ENCODE data around the gene POTEM.
"Not testable (repeated sequence)": the region's sequence is repeated elsewhere in the genome, so short reads cannot be mapped to it uniquely, and the experiment has no call there.

POTEM gene

GRCh38 chr14:18967134-18967533 lies at the start of gene POTEM:
Gene POTEM (plus strand): TSS chr14:18967434. CDS start chr14:18967486, 52 bp downstream.
- not testable (repeated sequence) for DNase-seq (ENCODE audit: low read depth, low spot score)

DNA sequence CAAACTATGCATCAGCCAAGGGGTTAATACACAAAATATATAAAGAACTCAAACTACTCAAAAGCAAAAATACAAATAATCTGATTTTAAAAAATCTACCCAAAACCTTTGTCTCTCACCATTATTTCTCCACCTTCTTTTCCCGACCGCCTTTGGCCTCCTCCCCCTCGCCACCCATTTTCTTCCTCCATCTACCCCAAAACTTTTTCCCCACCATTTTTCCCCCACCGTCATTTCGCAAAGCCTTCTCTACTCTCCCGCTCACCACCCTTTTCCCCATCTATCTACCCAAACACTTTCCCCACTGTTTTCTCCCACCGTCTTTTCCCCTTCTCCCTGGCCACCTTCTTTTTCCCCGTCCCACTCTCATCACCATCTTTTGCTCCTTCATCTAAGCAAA lies 48.9 kb upstream of the POTEM start:
- DNase-seq (ENCODE audit: low read depth, low spot score), result not testable (repeated sequence)

DNA sequence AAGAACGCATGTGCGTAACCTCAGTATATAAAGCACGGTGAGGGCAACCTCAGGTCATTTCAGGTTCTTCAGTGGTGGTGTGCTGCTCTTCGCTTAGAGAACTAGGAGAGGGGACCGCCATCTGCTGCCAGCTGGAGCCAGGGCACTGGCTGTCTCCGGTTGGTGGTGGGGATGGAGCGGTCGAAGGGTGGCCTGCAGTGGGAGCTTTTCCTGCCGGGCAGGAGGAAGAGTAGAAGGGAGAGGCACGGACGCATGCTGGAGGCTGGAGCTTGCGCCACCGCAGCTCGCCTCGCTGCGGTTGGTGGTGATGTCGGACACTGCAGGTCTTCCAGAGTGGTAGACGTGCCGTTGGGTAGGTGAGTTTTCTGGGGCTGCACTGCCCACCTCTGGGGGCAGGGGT lies 47.2 kb upstream of the POTEM start:
- not testable (repeated sequence) for DNase-seq (ENCODE audit: low read depth, low spot score)

DNA sequence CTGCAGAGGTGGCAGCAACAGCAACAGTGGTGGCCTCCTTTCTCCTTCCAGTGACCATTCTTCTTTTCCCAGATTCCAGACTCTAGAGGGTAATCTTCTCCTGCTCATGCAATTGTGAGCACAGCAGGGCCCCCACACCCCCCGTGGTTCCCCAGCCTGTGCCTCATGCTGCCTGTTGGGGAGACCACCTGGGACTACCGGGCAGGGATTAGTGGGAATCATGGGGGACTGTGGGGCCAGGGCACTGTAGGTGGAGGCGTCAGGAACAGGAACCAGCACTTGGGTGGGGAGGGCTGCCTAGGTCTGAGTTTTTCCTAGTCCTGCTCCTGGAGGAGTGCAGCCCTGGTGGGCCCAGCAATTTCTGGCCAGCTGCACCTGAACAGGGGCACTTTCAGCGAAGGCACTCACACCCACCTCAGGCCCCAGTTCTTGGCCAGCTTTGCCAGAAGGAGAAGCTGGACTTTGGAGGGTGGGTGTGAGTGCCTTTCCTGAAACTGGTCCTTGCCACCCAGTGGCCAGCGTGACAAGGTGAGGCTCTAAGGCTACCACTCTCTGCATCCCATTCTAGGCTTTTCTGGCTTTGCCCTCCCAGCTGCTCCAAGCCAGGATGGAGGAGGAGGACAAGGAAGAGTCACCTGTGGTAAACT lies 46.1 kb upstream of the POTEM start:
- DNase-seq (ENCODE audit: low read depth, low spot score), result not testable (repeated sequence)

DNA sequence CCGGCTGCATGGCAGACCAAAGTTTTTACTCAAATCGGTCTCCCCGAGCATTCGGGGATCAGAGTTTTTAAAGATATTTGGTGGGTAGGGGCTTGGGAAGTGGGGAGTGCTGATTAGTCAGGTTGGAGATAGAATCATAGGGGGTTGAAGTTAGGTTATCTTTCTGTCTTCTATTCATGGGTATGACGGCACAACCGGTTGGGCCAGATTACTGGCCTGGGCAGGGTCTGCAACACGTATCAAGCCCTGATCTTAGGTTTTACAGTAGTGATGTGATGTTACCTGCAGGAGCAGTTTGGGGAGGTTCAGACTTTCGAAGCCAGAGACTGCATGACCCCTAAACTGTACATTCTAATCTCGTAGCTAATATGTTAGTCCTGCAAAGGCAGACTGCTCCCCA lies 30.4 kb upstream of the POTEM start:
- not testable (repeated sequence) for DNase-seq (ENCODE audit: low read depth, low spot score)

GRCh38 chr14:18938733-18939132 lies 28.5 kb upstream of the POTEM start:
- not testable (repeated sequence) for DNase-seq (ENCODE audit: low read depth, low spot score)

DNA sequence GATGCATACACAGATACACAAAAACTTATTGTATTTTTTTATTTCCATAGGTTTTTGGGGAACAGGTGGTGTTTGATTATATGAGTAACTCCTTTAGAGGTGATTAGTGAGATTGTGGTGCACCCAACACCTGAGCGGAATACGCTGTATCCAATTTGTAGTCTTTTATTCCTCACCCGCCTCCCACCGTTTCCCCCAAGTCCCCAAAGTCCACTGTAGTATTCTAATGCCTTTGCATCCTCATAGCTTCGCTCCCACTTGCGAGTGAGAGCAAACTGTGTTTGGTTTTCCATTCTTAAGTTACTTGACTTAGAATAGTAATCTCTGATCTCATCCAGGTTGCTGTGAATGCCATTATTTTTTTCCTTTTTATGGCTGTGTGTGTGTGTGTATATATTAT lies 17.3 kb upstream of the POTEM start:
- not testable (repeated sequence) for DNase-seq (ENCODE audit: low read depth, low spot score)

GRCh38 chr14:18953085-18953484 lies 14.1 kb upstream of the POTEM start:
- not testable (repeated sequence) for DNase-seq (ENCODE audit: low read depth, low spot score)

DNA sequence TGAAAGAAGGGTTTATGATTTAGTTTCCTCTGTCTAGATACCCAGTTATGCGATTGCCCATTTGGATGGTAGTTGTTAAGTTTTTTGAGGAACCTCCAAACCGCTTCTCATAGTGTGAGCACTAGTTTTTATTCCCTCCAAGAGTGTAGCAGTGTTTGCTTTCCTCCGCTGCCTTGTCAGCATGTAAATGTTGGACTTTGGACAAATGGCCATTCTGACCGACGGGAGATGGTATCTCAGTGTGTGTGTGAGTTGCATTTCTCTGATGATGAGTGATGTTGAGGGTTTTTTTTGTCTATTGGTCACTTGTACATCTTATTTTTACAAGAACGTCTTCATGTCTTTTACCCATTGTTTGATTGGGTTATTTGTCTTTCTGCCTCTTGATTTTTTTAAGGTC lies 11.4 kb upstream of the POTEM start:
- not testable (repeated sequence) for DNase-seq (ENCODE audit: low read depth, low spot score)

DNA sequence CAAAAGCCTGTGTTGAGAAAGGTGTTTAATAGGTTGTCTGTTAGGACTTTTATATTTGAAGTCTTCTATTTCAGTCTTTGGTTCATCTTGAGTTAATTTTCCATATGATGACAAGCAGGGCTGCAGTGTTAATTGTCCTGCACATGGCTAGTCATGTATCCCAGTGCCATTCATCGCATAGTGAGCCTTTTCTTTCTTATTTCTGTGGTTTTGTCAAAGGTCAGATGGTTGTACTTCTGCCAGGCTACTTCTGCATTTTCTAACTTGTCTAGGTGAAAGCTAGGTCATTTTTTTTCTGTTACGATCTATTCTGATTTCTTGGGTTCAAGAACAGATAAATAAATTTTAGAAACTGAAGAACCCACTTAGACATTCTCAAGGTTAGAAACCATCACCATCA lies 5.7 kb upstream of the POTEM start:
- not testable (repeated sequence) for DNase-seq (ENCODE audit: low read depth, low spot score)

- not testable (repeated sequence) for DNase-seq (ENCODE audit: low read depth, low spot score)
Measured at GRCh38 chr14:18962143-18962542, 5.1 kb upstream of the POTEM start.

GRCh38 chr14:18963276-18963675 lies 4.0 kb upstream of the POTEM start:
- DNase-seq (ENCODE audit: low read depth, low spot score), result not testable (repeated sequence)

GRCh38 chr14:18964878-18965277 lies 2.4 kb upstream of the POTEM start:
- not testable (repeated sequence) for DNase-seq (ENCODE audit: low read depth, low spot score)

- DNase-seq (ENCODE audit: low read depth, low spot score), result not testable (repeated sequence)
Measured at GRCh38 chr14:19002566-19002965, 35.3 kb downstream of the POTEM start.

- not testable (repeated sequence) for DNase-seq (ENCODE audit: low read depth, low spot score)
Measured at GRCh38 chr14:19006490-19006889, 39.3 kb downstream of the POTEM start.

GRCh38 chr14:19007678-19008077 lies 40.4 kb downstream of the POTEM start:
- not testable (repeated sequence) for DNase-seq (ENCODE audit: low read depth, low spot score)

DNA sequence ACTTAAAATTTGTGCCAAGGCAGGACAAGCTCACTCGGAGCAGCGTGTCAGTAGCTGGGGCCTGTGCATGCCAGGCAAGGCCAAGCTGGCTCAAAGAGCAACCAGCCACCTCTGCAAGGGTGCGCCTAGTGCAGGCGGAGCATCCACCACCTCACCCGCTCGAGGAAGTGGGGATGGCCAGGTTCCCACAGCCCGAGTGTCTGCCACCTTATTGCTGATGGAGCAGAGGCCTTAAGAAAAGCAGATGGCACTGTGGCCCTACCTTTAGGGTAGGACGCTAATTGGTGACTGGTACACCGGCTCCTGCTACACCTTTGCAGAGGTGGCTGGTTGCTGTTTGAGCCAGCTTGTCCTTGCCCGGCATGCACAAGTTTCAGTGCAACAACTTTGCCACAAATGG lies 43.8 kb downstream of the POTEM start:
- not testable (repeated sequence) for DNase-seq (ENCODE audit: low read depth, low spot score)

DNA sequence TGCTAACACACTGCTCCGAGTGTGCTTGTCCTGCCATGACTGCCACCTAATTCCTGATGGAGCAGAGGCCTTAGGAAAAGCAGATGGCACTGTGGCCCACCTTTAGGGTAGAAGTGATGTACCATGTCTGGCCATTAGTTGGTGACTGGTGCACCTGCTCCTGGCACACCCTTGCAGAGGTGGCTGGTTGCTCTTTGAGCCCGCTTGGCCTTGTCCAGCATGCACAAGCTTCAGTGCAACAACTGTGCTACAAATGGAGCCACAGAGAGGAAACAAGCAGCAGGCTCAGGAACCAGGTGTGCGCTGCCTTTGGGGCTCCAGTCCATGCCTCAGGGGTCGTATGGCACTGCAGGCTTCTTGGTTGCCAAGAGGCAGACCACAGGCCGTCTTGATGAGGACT lies 44.5 kb downstream of the POTEM start:
- DNase-seq (ENCODE audit: low read depth, low spot score), result not testable (repeated sequence)

DNA sequence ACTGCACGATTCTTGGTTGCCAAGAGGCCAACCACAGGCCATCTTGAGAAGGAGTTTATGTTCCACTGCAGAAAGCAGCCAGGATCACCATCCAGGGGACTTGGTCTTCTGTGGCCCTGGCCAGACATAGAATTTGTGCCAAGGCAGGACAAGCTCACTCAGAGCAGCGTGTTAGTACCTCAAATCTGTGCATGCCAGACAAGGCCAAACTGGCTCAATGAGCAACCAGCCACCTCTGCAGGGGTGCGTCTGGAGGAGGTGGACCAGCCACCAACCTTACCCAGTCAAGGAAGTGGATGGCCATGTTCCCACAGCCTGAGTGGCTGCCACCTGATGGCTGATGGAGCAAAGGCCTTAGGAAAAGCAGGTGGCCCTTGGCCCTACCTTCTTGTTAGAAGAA lies 48.0 kb downstream of the POTEM start:
- not testable (repeated sequence) for DNase-seq (ENCODE audit: low read depth, low spot score)

GRCh38 chr14:19025080-19025589 lies 57.9 kb downstream of the POTEM start:
- DNase-seq (ENCODE audit: low read depth, low spot score), result not testable (repeated sequence)

- DNase-seq (ENCODE audit: low read depth, low spot score), result not testable (repeated sequence)
Measured at GRCh38 chr14:19026649-19027351, 59.6 kb downstream of the POTEM start.

- not testable (repeated sequence) for DNase-seq (ENCODE audit: low read depth, low spot score)
Measured at GRCh38 chr14:19027895-19028294, 60.7 kb downstream of the POTEM start.
